GM21786 (cell line): ENCODE results near the gene RAB30.
A peak's percentile ranks its signal among the peaks of the same experiment; 100 is the strongest.

Experiments
- ATAC-seq: cut with Tn5 transposase; IDR thresholded peaks from one replicate; pipeline ENCODE4 v1.9.1; 2021; ENCODE audit not compliant: unreplicated experiment

RAB30 gene

DNA sequence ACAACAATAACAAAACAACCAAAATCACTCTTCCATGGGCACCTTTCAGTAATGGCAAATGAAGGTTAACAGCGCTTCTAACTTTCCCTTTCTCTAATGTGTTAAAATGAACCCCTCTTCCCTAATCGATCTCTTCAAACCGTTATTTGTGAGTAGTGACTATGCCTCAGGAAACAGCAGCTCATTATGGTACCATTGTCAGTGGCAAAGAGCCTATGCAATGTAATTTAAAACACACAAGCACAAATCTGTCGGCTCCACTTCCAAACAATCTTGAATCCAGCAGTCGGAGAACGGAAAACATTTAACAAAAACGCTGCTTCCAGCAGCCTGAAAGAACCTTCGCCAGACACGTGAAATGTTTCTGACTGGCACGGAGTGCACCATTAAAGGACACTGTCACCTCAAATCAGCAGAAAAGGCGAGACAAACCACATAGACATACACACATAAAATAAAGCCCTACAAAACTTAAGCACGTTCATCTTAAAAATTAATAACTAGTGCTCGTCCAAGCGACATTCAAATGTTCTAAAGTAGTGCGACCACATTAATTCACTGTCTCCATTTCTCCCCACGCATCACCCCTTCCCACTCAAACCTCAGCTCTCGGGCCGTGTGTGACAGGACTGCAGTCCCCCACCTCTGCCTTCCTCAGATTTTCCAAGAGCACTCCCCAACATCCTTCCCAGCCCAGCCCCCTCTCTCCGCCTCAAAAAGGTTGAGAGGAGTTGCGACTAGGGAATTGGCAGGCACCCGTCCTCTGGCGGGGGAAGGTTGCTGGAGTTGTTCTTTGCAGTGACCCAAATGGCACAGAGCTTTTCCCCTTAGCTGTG is 748 bp downstream of the RAB30 start:
- no peak for ATAC-seq

DNA sequence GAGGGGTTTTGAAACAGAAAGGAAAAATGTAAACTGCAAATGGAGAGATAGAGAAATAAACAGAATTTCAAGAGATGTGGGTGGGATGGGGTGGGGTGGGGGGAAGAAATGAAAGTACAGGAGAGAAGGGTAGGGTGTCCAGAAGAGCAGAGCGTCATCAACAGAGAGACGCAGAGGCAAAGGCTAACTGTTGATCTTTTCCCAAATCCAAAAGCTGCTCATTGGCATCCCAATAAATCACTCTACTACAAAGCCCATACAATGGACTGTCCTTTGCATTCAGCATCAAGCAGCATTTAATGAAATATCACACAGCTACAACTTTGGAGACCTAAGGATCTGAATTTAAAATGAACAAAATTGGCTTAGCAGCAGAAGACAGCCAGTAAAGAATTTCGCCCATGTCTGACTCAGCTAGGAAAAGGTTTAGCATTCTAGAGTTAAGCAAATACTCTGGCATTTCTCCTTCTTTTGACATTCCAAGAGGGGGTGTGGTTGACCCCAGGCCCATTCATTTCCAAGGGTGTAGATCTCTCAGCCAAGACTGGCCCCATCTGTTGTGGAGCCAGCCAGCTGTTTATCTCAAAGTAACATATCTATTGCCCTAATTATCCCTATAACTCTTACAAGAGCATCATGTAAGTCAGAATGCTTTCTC is 1.5 kb downstream of the RAB30 start:
- no peak for ATAC-seq

DNA sequence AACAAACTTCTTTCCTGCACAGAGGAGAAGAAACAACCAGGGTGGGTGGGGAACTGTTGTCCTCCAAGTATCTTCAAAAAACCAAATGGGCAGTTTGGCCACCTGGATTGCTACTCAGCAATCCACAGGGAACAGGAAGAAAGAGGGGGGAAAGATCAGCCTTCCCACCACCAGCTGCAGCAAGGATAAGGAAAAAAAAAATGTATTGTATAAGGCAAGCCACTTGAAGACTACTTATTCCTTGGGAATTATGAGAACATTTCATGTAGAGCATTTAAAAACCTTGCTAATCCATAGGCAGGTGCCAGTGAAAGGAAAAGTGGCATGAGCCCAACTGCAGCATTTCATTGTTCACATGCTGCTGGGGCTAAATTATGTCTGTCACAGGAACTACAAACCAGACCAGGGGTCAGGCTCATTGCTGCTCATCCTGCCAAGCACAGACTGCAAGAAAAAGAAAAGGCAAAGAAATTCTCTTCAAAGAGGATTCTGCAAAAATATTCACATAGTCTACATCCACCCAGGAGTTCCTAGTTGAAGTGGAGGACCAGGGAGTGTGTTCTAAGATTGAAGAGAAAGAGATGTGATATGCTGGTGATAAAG is 2.2 kb downstream of the RAB30 start:
- no peak for ATAC-seq

DNA sequence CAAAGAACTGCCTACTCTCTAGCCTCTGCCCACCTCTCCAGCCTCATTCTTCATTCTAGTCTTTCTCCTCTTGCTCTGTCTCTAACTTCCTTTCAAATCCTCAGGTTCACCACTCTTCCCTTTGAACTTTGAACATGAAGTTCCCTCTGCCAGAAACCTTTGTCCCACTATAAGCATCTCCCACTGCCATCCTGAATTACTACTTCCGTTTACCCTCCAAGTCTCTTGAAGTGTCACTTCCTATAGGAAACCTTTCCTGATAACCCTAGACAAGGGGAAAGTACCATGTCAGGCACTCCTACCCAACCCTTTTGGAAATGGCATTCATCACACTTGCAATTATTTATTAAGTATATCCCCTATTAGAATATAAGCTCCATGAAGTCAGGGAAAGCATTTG is 3.1 kb downstream of the RAB30 start:
- ATAC-seq = no peak

DNA sequence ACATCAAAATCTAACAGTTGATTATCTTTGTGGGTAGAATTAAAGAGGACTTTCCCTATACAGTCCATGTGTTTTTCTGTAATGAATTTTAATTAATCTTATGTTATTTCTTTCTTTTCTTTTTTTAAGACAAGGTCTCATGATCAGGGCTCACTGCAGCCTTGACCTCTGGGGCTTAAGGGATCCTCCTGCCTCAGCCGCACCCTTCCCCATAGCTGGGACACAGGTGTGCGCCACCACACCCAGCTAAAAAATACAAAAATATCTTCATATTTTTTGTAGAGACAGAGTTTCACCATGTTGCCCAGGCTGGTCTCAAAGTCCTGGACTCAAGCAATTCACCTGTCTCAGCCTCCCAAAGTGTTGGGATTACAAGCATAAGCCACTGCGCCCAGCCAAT is 7.7 kb downstream of the RAB30 start:
- ATAC-seq = no peak

DNA sequence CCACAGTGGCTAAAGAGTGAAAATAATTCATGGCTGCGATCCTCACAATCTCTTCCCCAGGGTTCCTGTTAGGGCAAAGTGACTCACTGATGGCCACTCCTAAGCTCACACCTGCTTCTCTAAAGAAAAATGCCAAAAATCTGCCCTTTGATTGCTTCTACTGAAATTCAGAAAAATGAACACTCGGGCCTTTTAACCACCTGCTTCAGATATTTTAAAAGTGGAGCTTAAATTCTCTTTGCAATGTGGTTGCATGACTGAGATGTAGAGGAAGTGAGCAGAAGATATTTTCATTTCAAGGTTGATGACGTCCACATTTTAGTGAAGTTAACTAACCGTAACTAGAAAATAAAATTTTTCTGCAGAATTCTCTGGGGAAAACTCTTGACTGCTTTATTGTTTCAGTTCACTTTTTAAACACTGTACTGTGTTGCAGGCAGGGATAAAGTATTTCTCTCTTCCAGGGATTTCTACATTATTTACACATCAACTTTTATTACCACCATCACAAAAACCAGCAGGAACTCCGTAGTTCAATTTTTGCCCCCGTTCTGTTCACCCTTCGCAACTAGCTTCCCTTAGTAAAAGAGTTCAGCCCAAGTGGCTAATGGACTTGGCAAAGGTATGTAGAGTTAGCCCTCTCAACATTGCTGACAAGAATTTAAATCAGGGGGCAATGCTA is 8.5 kb downstream of the RAB30 start:
- ATAC-seq = peak; percentile 62

DNA sequence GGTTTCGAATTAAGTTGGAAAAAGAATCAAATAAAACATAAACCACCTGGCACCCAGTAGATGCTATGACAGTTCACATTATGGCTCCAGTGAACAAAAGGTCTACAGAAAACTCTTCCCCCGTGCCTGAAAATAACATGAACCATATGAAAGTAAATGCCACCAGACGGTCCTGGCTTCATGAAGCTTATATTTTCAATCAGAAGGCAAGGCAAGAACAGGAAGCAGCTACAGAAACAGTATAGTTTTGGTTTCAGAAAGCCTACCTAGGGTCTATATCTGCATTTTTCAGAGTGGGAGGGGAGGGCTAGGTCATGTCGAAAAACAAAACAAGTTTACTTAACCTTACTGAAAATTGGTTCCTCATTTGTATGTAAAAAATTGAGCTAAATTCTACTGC is 9.8 kb downstream of the RAB30 start:
- peak; percentile 69 for ATAC-seq

DNA sequence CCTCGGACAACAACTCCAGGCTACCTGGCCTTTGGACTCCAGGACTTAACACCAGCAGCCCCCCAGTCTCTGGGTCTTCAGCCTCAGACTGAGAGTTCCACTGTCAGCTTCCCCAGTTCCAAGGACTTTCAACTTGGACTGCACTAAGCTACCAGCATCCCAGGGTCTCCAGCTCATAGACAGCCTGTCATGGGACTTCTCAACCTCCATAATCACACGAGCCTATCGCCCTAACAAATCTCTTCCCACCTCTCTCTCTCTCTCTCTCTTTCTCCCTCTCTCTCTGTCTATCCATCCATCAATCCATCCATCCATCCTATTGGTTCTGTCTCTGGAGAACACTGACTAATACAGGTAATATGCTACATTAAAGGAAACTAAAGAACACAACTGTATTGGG is 10.7 kb downstream of the RAB30 start:
- no peak for ATAC-seq

DNA sequence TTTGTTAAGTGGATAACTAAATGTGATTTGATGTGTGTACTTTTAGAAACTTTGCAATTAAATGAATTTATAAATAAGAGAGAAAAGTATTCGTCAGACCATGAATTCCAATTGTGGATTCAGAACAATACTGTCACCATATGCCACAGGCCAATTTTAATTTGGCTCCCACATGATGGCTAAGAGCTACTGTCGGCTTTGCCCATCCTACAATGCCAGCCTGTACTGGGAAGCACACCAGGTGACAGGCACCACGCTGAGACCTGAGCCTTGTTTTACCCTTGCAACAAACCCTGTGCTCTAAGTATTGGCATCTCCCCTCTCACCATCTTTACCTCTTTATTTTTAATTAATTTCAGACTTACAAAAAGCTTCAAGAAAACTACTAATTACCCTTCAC is 14.0 kb downstream of the RAB30 start:
- ATAC-seq = no peak

DNA sequence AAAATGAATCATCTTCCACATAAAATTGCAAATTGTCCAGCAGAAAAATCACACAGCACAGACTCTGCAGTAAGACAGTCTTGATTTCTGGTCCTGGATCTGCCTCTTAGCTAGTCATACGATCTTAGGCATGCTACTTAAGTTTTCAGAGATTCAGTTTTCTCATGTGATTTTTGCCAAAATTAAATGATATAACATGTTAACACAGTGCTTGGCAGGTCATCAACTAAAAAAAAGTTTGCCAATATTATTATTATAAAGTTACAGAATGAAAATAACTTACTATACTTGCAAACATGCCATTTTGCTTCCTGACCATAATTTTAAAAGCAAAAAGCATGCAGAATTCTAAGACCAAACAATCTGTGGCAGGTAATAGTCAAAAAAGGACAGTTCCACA is 15.1 kb downstream of the RAB30 start:
- ATAC-seq = no peak

DNA sequence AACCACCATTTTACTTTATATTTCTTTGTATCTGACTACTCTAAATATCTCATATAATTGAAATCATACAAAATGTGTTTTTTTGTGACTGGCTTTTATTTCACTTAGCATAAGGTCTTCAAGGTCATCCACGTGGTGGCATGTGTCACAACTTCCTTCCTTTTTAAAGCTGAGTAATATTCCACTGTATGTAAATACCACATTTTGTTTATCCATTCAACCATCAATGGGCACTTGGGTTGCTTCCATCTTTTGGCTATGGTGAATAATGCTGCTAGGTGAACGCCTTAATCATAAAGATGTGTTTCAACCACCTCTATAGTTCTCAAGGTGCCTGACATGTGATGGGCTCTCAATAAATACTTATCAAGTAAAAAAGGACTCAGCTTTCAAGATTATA is 15.5 kb downstream of the RAB30 start:
- ATAC-seq = no peak

DNA sequence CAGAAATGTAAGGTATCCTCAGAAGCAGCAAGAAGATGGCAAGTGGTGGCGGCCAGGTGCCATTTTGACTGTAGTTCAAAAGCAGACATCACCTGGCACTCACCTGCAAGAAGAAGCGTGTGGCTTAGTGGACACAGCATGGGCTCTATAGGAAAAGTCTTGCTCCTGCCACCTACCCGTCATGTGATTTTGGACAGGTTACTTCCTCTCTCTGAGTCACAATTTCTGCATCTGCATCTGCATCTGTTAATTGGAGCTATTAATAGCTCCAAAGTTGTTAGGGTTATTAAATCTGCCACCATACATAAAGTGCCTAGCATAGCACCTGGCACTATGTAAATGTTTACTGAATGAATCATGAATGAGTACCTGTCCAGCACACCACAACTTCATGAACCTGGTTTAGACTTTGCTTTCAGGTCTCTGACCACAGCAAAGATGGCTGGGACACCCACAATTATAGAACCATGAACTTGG is 16.8 kb downstream of the RAB30 start:
- ATAC-seq = no peak

DNA sequence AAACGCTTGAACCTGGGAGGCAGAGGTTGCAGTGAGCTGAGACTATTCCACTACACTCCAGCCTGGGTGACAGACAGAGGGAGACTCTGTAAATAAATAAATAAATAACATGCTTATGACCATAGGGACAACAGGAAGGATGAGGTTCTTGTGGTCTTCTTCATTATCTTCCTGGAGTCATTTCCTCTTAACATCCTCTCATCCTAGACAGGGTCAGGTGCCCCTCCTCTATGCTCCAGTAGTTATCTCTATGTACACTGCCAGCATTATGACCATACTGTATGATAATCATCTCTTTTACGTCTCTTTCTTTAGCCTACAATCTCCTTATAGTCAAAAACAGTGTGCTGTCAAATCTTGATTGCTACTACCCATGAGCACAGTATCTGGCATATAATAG is 17.7 kb downstream of the RAB30 start:
- peak; percentile 83 for ATAC-seq

DNA sequence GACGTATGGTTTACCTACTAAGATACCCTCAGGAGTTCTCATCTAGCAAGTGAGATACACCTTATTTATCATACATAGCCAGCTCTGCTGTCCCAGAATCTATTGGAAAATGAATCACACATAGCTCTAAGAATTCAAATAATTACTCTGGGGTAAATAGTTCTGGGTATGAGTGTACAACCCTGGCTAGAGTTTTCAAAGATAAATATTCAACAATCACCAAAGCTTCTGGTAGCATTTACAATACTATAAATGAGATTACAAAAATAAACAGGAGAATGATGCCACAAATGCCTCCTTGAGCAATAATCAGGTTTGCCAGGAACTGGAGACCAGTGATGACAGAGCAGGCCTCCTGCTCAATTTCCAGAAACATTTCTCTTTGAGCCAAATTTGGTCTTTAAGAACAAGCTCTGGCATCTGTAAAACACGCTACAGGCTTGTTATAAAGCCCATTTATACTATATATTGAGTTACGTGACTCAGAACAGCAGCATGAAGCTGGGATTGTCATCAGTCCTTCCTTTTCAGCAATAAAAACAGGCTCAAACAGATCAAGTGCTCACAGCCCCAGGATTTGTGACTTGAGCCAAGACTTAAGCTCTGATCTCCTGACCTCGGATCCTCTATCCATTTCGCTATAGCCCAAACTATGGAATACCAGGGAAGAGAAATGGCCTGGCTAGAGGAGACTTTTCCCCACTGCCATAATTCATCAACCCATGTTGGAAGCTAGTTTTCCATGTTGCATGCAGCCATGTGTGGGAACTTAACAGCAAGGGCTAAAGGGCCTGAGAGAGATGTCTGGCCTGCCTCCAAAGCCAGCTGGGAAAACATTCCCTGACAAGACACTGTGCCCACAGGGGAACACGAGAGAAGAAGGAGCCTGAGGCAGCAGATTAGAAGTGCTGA is 19.7 kb downstream of the RAB30 start:
- no peak for ATAC-seq

DNA sequence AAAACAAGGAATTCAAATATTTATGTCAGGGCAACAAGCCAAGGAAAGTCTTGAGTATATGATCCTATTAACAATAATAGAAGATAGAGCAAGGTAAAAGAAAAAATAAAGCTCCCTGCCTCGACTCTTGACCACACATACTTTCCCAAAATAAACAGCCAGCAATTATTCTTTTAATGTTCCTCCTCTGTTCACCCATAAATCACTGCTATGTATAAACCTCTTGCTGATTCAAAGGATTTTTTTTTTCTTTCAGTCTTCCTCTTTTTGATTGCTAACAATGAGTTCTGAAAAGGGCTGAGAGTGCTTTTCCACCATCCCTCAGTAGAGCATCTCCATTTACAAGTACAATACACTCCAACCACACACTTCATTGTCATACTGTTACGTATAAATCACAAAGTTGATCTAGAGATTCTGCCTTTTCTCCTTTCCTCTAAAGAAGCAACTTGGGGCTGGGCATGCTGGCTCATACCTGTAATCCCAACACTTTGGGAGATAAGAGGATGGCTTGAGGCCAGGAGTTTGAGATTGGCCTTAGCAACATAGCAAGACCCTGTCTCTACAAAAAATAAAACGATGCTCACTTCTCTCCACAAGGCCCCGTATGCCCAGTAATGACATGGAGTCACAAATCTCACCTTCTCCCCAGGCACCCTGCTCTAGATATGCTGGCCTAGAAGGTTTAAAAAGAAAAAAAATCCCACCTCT is 24.0 kb downstream of the RAB30 start:
- ATAC-seq = no peak

DNA sequence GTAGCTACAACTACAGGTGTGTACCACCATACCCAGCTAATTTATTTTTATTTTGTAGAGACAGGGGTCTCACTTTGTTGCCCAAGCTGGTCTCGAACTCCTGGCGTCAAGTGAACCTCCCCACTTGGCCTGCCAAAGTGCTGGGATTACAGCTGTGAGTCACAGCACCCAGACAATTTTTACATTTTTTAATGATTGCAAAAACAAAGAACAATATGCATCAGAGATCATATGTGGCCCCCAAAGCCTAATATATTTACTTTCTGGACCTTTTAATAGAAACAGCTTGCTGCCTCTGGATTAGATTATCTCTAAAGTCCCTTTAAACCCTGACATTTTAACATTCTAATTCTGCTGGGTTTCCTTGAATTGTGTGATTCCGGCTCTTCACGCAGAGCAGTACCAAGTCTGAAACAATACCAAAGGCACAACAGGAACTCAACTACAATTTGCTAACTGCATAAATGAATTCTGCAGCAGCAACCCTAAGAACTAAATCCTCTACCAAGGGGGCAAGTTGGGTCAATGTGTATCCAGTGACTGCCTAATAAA is 25.0 kb downstream of the RAB30 start:
- no peak for ATAC-seq

DNA sequence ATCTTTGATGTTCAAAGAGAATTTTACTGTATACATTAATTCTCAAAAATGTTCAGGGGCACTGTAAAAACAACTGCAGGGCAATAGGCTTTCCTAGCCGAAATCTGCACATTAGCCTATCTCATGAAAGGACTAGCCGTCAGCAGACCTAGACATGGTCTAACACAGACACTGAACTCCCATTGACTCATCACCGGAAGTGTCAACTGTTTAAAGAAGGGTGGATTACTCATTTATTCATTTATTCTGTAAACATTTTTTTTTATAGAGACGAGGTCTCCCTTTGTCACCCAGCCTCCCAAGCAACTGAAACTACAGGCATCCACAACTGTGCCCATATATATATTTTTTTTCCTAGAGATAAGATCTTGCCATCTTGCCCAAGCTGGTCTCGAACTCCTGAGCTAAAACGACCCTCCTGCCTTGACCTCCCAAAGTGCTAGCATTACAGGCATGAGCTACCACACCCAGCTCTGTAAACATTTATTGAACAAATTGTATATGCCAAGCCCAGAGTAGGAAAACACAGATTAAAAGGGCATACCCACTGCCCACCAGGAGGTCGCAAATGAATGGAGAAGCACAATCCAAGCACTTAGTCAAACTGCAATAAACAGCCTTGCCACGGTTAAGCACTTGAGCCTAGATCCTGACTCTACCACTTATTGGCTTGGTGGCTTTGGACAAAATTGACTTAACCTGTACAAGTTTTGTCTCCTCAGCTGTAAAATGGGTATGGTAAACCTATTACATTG is 26.6 kb downstream of the RAB30 start:
- ATAC-seq = peak; percentile 81

DNA sequence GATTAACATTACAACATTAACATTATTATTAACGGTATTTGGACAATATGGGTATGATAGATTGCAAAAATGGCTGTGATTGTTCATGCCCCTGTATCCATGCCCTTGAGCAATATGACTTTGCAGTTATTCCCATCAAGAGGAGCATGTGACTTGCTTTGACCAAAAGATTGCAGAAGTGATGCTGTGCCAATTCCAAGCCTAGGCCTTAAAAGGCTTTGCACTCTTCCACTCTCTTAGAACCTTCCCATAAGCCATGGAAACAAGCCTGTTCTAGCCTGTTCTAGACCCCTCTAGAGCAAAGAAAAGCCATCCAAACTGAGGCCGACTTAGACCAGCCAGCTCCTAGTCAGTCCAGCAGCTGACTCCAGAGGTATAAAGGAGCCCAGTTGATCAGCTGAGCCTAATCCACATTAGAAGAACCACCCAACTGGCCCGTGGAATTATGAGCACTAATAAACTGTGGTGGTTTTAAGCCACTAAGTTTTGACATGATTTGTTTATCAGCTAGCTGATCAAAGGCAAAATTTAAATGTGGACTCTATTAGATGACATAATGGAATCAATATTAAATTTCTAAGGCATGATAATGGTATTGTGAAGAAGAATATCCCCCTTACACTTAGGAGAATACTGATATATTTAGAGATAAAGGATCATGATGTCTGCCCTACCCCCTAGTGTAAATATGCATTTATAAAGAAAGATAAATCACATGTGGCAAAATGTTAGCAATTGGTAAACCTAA is 28.6 kb downstream of the RAB30 start:
- no peak for ATAC-seq
